ENCODE measurements around the gene ISG15. TPM values are rescaled to one million over a fixed set of nuclear protein-coding genes. Genes with fewer than 3 reads are reported as not detected.

ISG15 gene
- total RNA-seq: 18.2 TPM
- long read RNA-seq, transcript ISG15-201 (2 exons, 711 nt): major isoform, 24 of 26 reads
- long read RNA-seq, partial matches to known transcripts: 1 of 26 reads
- long read RNA-seq, other reads (novel, unspliced or antisense): 1 of 26 reads

DNA sequence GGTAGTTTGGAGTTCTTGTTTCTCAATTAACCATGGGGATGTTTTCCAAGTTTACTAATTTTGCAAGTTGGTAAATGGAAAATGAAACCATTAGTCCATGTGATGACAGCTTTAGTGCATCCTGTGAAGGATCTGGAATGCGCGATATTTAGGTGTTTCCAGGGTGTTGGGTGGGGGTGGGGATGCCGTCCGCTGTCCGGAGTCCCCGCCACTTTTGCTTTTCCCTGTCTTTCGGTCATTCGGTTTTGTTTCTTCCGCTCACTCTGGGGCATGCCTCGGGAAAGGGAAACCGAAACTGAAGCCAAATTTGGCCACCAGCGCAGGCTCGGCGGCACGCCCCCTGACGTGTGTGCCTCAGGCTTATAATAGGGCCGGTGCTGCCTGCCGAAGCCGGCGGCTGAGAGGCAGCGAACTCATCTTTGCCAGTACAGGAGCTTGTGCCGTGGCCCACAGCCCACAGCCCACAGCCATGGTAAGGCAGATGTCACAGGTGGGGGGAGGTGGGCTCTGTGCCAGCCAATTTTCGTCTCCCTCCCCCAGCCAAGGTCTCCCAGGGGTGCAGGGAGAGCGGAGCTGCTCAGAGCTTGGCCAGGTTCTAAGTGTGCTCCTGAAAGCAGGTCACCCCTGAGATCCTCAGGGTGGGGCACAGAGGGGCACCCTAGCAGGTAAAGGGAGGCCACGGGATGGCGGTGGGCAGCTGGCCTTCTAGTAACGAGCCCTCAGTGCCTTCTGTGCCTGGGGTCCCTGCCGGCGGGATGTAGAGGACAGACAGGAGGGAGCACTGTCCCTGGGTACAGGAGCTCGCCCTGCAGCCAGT, at the start of gene ISG15:
ISG15 (plus strand) TSS at position 393 of the 817 bp plus-strand sequence; CDS start at position 470, 77 bp downstream.
- intact Hi-C loops (cut with DNase I): loop anchor here (10.0 kb wide), 1 partner anchor 51 kb away; no protein-coding TSS in a partner anchor
- peak; percentile 96 for DNase-seq (ENCODE audit: low spot score)

DNA sequence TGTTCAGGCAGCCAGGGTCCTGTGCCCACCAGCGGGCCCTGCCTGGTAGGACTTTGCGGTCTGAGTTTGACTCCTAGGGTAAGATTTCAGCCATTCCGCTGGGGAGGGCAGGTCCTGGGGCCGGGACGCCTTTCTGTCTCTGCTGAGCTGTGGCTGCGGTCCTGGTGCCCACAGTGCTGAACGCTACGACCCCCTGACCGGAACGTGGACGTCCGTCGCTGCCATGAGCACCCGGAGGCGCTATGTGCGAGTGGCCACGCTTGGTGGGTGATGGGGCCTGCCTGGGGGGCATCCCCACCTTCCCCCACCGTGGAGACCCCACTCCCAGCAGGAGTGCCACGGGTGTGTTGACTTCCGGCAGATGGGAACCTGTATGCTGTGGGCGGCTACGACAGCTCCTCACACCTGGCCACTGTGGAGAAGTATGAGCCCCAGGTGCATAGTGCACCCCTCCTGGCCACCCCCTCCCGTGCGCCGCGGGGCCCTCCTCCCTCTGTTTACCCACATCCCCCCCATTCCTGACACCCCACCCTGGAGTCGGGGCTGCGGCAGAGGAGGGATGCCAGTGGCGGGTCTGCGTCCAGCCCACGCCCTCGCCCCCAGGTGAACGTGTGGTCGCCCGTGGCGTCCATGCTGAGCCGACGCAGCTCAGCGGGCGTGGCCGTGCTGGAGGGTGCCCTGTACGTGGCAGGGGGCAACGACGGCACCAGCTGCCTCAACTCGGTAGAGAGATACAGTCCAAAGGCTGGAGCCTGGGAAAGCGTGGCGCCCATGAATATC, 49.4 kb upstream of the ISG15 start:
- intact Hi-C loops (cut with DNase I): no loop called here
- DNase-seq (ENCODE audit: low spot score): no peak

DNA sequence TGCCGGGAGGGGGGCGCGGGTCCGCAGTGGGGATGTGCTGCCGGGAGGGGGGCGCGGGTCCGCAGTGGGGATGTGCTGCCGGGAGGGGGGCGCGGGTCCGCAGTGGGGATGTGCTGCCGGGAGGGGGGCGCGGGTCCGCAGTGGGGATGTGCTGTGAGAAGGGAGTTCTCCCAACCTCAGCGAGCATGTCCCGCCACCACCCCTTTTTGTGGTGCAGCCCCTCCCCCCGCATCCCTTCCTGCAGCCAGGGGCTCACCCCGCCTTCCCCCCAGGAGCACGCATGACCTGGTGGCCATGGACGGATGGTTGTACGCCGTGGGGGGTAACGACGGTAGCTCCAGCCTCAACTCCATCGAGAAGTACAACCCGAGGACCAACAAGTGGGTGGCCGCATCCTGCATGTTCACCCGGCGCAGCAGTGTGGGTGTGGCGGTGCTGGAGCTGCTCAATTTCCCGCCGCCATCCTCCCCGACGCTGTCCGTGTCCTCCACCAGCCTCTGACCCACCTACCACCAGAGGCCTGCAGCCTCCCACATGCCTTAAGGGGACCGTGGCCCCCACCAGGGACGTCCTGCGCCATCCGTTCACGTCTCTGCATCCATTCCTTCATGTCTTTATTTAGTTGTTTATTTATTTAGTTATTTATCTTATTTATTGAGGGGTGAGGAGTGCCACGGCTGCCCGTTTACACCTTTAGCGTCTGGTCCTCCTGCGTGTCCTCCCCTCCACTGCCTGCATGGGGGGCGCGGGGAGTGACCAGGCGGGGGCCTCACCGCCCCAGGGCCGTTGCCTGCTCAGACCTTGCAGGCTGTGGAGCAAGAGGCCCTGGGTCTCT, 48.4 kb upstream of the ISG15 start:
- intact Hi-C loops (cut with DNase I): no loop called here

DNA sequence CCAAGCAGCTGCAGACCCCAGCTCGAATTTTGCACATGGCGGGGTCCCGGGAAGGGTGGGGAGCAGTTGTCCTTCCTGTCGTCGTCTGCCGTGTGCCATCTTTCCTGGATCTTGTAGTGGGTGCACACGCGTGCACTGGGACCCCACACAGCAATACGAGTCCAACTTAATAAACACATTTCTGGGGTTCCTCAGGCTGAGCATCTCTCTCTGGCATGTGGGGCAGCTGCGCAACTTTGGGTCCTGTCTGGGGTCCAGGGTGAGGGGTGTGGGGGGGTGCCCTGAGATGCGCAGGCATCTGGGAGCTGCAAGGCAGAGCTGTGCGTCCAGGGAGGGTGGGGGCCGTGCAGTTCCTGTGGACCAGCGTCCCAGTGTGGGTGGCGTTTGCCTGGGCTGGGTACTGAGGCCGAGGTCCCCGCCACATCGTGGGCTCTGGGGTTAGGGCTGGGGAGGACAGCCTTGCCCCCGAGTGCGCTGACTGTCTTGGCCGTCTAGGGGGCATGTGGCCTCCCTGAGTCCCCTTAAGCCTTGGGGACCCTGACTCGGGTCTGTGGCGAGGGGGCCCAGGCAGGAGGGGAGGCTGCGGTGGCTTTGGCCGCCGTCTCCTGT, 47.7 kb upstream of the ISG15 start:
- intact Hi-C loops (cut with DNase I): no loop called here
- DNase-seq (ENCODE audit: low spot score): no peak

More for the DNA sequence above, 48.4 kb upstream of the ISG15 start:
- no peak for DNase-seq (ENCODE audit: low spot score)

DNA sequence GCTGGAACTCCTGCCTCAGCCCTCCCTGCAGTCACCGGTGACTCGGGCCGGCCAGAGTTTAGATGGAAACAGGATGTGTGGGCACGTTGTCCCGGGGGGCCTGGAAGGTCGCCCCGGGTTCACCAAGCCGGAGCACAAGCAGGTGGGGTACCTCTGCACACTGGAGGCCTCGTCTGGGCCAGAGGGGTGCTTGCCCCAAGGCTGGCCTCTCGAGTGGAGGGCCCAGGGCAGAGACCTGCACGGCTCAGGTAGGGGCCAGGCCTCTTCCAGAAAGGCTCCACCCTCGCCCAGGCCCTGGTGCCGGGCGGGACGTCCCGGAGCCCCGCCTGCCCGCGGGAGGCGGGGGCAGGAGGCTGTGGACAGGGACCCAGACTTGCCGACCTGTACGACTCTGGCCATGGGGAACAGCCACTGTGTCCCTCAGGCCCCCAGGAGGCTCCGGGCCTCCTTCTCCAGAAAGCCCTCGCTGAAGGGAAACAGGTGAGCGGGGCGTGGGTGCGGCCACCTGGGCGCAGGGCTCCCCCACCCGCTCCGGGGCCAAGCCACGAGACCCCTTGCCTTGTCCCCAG, 47.1 kb upstream of the ISG15 start, which contains the start of gene PLEKHN1:
PLEKHN1 (plus strand) TSS at position 348 of the 569 bp plus-strand sequence; CDS start at position 398, 50 bp downstream.
- intact Hi-C loops (cut with DNase I): no loop called here
- no peak for DNase-seq (ENCODE audit: low spot score)

DNA sequence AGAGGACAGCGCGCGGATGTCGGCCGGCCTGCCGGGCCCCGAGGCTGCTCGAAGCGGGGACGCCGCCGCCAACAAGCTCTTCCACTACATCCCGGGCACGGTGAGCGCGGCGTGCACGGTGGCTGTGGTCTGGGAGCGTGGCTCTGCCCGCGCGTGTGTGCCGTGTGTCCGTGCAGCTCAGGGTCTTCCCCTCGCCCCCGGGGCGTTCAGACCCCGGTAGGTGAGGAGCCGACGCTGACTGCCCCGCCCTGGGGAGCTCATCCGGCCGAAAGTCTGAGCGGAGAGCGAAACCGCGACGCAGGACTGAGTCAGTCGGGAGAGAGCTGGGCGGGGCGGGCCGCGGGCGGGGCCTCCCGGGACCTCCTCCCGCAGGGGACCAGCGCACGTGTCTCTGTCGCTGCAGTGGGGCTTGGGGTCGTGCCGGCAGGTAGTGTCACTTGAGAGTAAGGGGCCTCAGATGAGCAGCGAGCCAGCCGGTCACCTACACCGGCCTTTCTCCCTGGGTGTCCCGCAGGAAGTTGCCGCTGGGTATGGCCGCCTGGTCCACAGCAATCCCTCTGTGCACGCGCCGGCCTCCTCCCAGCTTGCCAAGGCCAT, 46.5 kb upstream of the ISG15 start:
- intact Hi-C loops (cut with DNase I): no loop called here
- peak; percentile 91 for DNase-seq (ENCODE audit: low spot score)

DNA sequence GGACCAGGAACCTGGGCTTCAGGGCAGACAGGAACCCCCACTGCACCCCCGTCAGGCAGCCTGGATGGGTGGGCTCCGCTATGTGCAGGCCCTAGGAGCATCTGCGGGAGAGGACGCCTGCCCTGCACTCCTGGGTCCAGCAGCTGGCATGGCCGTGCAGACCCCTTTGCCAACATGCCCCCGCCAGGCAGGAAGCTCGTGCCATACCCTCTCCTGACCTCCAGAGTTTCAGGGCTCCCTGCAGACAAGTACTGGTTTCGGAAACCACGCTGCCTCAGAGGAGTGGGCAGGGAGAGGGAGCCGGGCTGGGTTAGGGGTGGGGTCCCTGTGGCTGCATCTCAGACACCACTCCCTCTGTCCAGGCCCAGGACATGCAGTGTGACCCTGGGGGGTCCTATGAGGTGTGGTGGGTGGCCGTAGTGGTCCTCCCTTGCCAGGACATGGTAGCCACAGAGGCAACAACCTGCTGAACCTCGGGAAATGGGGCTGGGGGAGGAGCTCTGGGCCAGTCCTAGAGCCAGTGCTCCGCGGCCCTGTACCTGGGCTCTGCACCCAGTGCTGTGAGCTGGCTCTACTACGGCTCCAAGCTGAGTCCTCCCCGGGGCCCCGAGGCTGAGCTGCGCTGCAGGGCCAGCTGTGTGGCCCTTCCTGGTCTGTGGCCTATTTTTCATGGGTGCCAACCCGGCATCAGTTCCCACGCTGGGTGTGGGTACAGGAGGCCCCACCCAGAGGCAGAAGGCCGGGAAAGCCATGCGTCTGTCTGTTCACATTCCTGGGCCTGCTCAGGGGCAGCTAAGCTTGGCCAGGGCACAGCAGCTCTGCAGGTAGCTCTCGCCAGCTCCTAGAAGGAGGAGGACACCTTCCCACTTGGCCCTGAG, 45.6 kb upstream of the ISG15 start:
- no peak for DNase-seq (ENCODE audit: low spot score)
- intact Hi-C loops (cut with DNase I): no loop called here

DNA sequence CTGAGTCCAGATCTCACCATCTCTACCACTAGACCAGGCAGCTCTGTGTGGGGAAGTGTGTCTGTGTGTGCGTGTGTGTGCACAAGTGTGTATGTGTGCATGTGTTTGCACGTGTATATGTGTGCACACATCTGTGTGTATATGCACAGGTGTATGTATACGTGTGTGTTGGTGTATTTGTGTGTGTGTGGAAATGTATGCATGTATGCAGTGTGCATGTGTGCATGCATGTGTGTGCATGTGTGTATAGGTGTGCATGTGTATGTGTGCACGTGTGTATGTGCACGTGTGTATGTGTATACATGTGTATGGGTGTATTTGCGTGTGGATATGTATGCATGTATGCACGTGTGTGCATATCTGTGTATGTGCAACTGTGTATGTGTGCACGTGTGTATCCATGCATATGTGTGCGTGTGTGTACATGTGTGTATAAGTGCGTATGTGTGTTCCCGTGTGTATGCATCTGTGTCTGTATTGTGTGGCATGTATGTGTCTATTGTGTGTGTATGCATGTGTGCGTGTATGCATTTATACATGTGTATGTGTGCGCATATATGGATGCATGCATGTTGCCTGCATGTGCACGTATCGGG, 43.9 kb upstream of the ISG15 start:
- DNase-seq (ENCODE audit: low spot score): no peak
- intact Hi-C loops (cut with DNase I): no loop called here

DNA sequence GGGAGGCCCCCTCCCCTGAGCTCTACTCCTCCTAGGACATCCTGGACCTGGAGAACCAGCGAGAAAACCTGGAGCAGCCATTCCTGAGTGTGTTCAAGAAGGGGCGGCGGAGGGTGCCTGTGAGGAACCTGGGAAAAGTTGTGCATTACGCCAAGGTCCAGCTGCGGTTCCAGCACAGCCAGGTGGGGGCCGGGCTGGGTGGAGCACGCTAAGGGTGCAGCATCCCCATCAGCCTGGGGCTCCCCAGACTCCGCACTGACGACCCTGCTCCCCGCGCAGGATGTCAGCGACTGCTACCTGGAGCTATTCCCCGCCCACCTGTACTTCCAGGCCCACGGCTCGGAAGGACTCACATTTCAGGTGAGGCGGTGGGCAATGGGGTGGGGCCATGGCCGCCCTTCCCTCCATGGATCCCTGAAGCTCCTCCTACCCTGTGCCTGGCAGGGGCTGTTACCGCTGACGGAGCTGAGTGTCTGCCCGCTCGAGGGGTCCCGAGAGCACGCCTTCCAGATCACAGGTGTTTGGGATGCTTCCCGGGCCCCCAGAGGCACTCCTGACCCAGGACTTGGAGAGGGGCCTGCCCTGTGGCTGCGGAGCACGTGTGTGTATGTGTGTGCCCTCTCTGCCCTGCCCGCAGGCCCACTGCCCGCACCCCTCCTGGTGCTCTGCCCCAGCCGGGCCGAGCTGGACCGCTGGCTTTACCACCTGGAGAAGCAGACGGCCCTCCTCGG, 42.9 kb upstream of the ISG15 start:
- intact Hi-C loops (cut with DNase I): no loop called here
- no peak for DNase-seq (ENCODE audit: low spot score)

DNA sequence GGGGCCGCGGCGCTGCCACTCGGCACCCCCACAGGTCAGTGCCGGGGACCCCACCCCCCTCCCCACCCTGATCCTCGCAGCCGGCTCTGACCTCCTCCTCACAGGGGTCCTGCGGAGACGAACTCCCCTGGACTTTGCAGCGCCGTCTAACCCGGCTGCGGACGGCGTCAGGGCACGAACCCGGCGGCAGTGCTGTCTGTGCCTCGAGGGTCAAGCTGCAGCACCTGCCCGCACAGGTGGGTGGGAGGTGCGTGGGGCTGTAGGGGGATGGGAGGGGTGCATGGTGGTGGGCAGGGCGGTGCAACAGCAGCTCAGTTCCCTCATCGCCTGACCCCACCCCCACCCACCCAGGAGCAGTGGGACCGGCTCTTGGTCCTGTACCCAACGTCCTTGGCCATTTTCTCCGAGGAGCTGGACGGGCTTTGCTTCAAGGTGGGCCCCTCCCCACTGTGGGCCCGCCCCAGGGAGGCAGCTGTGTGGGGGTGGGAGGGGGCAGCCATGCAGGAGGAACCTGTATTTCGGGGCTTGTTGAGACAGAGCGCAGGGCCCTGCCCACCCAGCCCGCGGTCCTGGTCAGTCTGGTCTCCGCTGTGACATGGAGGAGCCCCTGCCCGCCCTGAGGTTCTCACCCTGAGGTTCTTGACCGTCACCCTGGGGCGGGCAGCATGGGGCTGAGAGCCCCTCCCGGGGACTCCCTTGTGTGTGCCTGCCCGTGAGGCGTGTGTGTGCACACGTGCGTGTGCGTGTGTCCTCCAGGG, 42.1 kb upstream of the ISG15 start:
- intact Hi-C loops (cut with DNase I): no loop called here
- no peak for DNase-seq (ENCODE audit: low spot score)

DNA sequence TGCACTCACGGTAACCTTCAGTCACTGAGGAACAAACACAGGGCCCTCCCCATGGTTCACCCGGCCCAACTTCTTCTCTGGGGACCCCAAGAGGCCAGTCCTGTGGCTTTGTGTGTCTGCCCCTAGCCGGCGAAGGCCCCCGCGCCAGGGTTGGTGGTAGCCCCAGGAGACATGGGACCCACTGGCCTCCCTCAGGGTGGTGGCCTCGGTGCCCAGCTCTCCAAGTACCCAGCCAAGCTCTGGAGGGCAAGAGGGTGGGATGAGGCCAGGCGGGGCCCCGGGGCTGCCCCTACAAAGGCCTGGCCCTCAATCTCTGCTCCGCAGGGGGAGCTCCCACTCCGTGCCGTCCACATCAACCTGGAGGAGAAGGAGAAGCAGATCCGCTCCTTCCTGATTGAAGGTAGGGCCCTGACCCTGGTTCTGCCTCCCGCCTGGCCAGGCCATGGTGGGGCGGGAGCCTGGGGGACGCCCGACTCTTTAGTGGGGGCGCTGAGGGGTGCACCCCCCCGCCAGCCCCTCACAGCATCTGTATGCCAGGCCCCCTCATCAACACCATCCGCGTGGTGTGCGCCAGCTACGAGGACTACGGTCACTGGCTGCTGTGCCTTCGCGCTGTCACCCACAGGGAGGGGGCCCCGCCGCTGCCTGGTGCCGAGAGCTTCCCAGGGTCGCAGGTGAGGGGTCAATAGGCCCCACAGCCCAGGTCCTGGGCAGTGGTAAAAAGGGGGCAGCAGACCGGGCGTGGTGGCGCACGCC, 41.4 kb upstream of the ISG15 start:
- no peak for DNase-seq (ENCODE audit: low spot score)
- intact Hi-C loops (cut with DNase I): no loop called here

DNA sequence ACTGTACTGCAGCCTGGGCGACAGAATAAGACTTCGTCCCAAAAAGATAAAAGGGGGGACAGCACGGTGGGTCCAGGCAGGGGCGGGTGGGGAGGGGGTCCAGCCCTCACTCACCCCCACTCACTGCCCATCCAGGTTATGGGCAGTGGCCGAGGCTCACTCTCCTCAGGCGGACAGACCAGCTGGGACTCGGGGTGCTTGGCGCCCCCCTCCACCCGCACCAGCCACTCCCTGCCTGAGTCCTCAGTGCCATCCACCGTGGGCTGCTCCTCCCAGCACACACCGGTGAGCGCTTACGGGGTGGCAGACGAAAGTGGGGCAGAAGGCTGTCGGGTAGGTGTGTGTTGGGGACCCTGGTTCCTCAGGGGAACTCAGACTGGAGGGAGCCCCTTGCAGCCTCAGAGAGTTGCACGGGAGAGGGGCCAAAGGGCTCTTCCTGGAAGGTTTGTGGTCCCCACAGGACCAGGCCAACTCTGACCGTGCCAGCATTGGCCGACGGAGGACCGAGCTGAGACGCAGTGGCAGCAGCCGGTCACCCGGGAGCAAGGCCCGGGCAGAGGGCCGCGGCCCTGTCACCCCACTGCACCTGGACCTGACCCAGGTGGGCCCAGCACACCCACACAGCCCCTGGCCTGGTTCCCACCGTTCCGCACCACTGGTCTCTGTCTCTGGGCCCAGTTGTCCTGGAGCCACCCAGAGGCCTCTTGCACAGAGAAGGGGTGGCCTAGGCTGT, 40.4 kb upstream of the ISG15 start:
- no peak for DNase-seq (ENCODE audit: low spot score)

DNA sequence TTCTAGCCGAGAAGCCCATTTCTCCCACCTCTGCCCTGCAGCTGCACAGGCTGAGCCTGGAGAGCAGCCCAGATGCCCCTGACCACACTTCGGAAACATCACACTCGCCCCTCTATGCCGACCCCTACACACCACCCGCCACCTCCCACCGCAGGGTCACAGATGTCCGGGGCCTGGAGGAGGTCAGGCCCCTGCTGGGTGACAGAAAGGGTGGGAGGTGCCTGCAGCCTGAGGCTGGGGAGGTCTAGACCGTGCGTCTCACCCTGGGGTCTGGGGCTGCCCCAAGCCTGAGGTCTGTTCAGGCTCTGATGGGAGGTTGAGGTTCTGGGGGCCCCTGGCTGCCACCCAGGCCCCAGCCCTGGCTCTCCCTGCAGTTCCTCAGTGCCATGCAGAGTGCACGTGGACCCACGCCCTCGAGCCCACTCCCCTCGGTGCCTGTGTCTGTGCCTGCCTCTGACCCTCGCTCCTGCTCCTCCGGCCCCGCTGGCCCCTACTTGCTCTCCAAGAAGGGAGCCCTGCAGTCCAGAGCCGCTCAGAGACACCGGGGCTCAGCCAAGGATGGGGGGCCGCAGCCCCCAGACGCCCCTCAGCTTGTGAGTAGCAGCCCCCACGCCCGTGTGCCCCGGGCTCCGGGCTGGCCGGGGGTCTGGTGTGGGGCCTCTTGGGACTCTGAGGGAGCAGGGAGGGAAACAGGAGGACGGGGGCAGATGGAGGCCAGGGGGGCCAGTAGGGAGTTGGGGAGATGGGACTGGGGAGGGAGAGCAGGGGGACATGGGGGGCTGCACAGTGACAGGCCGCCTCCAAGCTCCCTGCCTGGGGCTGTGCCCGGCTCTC, 39.6 kb upstream of the ISG15 start:
- DNase-seq (ENCODE audit: low spot score): no peak
- intact Hi-C loops (cut with DNase I): no loop called here

More for the DNA sequence above, 40.4 kb upstream of the ISG15 start:
- intact Hi-C loops (cut with DNase I): no loop called here

DNA sequence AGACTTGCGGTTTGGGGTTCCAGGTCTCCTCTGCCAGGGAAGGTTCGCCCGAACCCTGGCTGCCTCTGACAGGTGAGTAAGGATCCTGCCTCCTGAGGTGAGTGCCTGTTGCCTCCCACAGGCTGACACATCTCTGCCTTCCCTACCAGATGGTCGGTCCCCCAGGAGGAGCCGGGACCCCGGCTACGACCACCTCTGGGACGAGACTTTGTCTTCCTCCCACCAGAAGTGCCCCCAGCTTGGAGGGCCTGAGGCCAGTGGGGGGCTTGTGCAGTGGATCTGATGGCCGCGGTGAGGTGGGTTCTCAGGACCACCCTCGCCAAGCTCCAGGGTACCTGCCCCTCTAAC, 39.0 kb upstream of the ISG15 start:
- no peak for DNase-seq (ENCODE audit: low spot score)
- intact Hi-C loops (cut with DNase I): no loop called here

All from cardiac septum (tissue), 1 donor.